Left ventricle myocardium inferior (tissue), 1 donor: ENCODE results near the gene DICER1. TPM values are rescaled to one million over a fixed set of nuclear protein-coding genes. Genes with fewer than 3 reads are reported as not detected.

Experiments used
- DNase-seq: peaks from one replicate; pipeline ENCODE4 v3.0.0-alpha.2; 2020
- H3K27ac ChIP-seq: fragments of 200-600 bp; replicated peaks from 2 replicates; pipeline ENCODE4 v1.8.0; 2021
- H3K27me3 ChIP-seq: fragments of 200-600 bp; 2 replicates; pipeline ENCODE4 v1.8.0; 2021; ENCODE audit warnings: low read depth
- H3K36me3 ChIP-seq: fragments of 200-600 bp; 2 replicates; pipeline ENCODE4 v1.8.0; 2021
- H3K4me1 ChIP-seq: fragments of 200-600 bp; 2 replicates; pipeline ENCODE4 v1.8.0; 2021
- H3K4me3 ChIP-seq: fragments of 200-600 bp; 2 replicates; pipeline ENCODE4 v1.8.0; 2021; ENCODE audit warnings: mild to moderate bottlenecking, moderate library complexity
- H3K9me3 ChIP-seq: fragments of 200-600 bp; replicated peaks from 2 replicates; pipeline ENCODE4 v1.8.0; 2021
- CTCF ChIP-seq: fragments of 200-600 bp; IDR thresholded peaks from 2 replicates; pipeline ENCODE4 v1.8.0; 2021; ENCODE audit warnings: antibody characterized with exemption, mild to moderate bottlenecking, borderline replicate concordance
- intact Hi-C: fragments of 100-400 bp; cut with micrococcal nuclease; formaldehyde crosslinking; loops from one replicate; pipeline ENCODE4 v1.11.0; 2022
- total RNA-seq: library from RNA; stranded (reverse); fragmentation: NEBNext Ultra II Directional; extraction: Animal tissue kit (Norgen Biotek cat#: 25700); gene quantifications from one replicate; pipeline ENCODE4 v1.2.1, GENCODE V29; 2021
- donor health status: DM: no; HTN: yes; CAD: no; lungs with severe emphysema.

The DICER1 gene
- total RNA-seq, 1 donor from 2014 or later: 22.1 TPM

- Histone ChIP-seq H3K4me1 (no peaks in the 10 kb centered on the region), H3K36me3 (no peaks in the 10 kb centered on the region), H3K9me3 (no peaks in the 10 kb centered on the region), H3K27ac (no peak overlapping the region), H3K27me3 (peaks cover 21% of the 10 kb centered on the region), H3K4me3 (no peak overlapping the region)
- no peak for TF ChIP-seq CTCF
- intact Hi-C loops: no loop called here
- no peak for DNase-seq
These were observed 95.8 kb downstream of the DICER1 start for GRCh38 chr14:95061317-95062093.

GRCh38 chr14:95059126-95059525 lies 98.2 kb downstream of the DICER1 start:
- Histone ChIP-seq H3K4me3 (no peak overlapping the region), H3K36me3 (no peaks in the 10 kb centered on the region), H3K9me3 (no peaks in the 10 kb centered on the region), H3K27ac (no peak overlapping the region), H3K27me3 (peaks cover 16% of the 10 kb centered on the region), H3K4me1 (no peaks in the 10 kb centered on the region)
- DNase-seq: no peak
- TF ChIP-seq CTCF: no peak
- intact Hi-C loops: no loop called here

GRCh38 chr14:95058491-95058890 lies 98.8 kb downstream of the DICER1 start:
- no peak for DNase-seq
- H3K36me3 ChIP-seq: no peaks in the 10 kb centered on the region
- TF ChIP-seq CTCF: no peak
- H3K4me1 ChIP-seq: no peaks in the 10 kb centered on the region
- H3K27ac ChIP-seq: no peak overlapping the region
- H3K9me3 ChIP-seq: no peaks in the 10 kb centered on the region
- intact Hi-C loops: no loop called here
- peaks cover 10% of the 10 kb centered on the region for H3K27me3 ChIP-seq
- H3K4me3 ChIP-seq: no peak overlapping the region

GRCh38 chr14:95057851-95058250 lies 99.5 kb downstream of the DICER1 start:
- no peak overlapping the region for H3K27ac ChIP-seq
- H3K27me3 ChIP-seq: peaks cover 8% of the 10 kb centered on the region
- no peak overlapping the region for H3K4me3 ChIP-seq
- no peak for TF ChIP-seq CTCF
- intact Hi-C loops: no loop called here
- no peaks in the 10 kb centered on the region for H3K36me3 ChIP-seq
- DNase-seq: no peak
- no peaks in the 10 kb centered on the region for H3K4me1 ChIP-seq
- H3K9me3 ChIP-seq: no peaks in the 10 kb centered on the region

- intact Hi-C loops: no loop called here
- no peak for TF ChIP-seq CTCF
- Histone ChIP-seq H3K9me3 (no peaks in the 10 kb centered on the region), H3K4me1 (no peaks in the 10 kb centered on the region), H3K27me3 (peaks cover 8% of the 10 kb centered on the region), H3K4me3 (no peak overlapping the region), H3K36me3 (no peaks in the 10 kb centered on the region), H3K27ac (no peak overlapping the region)
- DNase-seq: no peak
These were observed 100.2 kb downstream of the DICER1 start for GRCh38 chr14:95057147-95057546.
